ENCODE measurements around the gene GLIS1.

Gene GLIS1

DNA sequence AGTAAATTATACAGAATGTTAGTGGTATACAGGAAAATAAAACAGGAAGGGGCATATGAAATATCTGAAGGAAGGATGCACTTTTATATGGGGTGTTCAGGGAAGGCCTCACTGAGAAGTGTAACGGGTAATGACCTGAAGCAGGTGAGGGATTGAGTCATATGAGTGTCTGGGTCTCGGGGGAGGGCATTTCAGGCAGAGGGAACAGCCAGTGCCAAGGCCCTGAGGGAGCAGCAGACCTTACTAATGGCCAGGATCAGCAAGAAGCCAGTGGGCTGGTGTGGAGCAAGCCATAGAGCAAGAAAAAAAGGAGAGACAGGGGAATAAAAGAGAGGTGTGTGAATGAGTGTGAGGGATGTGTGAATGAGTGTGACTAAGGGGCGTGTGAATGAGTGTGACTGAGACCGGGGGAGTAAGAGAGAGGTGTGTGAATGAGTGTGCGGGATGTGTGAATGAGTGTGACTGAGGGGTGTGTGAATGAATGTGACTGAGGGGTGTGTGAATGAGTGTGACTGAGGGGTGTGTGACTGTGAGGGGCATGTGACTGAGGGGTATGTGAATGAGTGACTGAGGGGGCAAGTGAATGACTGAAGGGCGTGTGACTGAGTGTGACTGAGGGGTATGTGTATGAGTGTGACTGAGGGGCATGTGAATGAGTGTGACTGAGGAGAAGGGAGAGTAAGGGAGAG is 107.2 kb downstream of the GLIS1 start:
- DNase-seq, result no peak

DNA sequence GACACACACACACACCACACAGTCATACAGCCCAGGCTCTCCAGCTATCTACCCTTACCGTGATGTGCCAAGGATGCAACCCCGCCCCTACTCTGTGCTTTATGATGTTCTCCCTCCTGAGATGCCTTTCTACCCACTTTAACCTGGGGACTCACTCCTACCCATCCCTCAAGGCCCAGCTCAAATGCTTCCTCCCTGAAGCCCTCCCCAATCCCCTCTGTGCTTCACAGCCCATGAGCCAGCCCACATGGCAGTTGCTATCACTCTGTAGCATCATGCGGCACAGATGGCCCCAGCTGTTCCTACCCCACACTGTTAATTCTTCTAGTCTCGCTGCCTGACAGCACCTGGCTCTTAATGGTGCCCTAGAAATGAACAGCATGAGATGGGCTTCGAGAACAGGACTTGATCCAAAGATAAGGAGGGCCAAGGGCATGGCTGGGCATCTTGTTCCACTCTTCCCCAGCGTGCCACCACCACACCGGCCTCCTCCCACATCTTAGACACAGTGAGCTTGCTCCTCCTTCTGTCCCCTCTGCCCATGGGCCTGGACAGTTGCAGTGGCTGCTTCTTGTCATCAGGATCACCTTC is 109.8 kb downstream of the GLIS1 start:
- DNase-seq, result peak; percentile 88

DNA sequence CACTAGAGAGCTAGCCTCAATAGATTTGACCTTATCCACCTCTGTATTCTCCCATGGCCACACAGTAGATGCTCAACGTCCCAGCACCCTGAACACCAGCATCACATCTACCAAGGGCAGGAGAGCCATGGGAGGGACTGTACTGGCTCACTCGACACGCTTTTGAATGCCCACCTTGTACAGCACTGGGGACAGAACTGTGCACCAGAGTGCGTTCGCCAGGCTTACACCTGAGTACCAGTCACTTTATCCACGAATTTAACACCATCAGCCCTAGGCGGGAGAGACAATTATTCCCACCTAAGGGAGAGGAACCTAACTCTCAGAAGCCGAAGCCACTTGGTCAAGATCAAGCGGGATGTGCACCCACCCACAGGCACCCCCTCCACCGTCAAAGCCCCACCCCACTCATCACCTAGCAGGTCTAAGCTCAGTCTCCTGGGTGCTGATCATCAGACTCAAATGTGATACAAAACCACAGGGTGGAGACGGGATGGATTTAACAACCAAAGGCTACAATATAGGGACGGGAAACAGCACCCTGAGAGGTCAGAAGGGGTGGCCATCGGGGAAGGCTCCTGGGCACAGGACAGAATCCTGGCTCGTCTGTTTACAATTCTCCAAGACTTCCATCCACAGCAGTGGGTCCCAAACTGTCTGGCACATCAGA is 110.5 kb downstream of the GLIS1 start:
- no peak for DNase-seq

DNA sequence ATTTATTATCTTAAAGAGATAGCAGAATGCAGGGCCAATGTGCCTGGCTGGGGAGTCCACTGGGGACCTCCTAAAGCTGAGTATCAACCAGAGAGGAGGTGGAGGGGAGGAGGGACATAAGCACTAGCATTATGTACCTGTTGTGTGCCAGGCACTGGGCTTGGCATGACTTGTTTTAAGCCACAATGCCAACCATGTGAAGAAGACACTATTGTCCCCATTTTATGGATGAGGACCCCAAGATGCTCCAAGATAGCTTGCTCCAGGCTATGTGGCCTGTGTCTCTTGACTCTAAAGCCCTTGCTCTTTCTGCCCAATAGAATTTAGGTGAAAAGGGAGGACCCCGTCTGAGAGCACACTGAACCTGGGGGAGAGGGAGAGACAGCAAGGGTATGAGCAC is 111.3 kb downstream of the GLIS1 start:
- no peak for DNase-seq

DNA sequence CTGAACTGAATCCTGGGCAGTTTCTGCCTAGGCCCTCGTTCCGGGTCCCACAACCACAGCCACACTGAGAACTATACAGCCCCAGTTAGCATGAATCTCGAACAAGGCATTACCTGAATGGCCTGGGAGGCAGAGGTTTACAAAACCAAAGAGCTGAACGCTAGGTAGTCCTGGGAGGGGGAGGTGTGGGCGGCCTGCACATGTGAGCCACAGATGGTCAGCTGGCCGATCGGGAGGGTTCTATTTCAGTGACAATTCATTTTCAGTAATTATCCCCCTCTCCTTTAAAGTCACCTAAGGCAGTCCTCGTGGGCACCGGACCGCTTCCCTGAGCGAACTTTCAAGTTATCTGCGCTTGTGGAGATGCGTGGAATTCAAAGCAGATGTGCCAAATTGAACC is 111.9 kb downstream of the GLIS1 start:
- peak; percentile 44 for DNase-seq

DNA sequence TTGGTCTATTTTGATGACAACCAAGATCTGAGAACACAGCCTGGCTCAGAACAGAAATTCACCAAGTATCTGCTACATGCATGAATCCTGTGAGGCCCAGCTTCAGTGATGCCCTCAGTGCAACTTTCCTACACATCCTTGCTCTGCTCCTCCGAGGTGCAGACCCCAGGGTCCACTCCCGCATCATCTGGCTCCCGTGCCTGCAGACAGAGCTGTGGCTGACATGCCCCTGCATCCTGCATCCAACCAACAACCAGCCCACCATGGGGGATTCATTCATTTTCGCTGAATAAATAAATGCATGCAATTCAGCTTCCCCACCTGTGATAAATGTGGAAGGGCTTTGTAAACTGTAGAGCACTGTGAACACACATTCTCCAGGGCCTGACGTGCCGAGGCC is 112.3 kb downstream of the GLIS1 start:
- DNase-seq, result no peak

DNA sequence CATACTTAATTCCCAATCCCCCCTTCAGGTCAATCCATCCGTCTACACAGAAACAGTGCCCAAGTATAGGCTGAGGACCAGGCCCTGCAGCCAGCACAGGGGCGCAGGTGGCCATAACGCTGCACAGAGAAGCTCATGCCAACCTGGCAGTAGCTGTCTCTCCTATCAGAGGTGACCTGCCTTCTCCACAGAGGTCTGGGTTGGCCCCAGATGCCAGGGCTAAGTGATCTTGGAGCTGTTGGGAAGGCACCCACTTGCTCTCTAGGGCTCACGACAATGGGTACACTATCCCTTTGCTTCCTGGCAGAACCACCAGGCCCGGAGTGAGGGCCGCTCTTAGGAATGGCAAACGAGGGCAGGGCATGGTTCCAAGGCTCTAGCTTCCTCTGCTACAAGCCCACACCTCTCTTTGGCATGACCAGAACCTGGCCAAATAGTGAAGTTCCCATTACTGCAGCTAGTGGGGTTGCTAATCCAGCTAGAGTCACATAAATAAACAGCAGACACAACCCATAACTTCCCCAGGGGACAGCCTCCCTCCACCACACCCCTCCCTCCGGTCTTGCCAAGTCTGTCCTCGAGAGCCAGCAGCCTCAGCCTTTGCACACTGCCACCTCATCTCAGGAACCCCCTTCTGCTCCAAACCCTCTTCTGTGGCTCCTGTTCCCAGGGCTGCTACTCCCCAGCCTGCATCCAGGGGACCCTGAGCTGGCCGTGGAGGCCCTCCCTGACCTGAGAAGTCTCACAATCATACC is 113.0 kb downstream of the GLIS1 start:
- DNase-seq, result no peak

DNA sequence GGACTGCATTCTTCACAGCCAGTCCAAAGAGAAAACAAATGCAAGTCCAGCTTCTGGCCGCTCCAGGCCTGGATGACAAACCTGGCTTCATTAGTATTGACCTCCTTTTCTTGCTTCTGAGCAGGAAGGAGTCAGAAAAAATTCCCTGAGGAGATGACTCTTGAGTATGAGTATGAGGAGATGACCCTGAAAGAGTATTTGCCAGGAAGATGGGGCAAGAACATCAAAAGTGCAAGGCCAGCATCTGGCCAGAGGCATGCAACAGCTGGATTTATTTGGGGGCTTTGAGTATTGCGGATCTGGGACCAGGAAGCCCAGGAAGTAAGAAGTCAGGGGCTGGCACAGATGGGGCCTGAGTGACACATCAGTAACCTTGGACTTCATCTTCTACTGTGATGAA is 113.9 kb downstream of the GLIS1 start:
- DNase-seq, result no peak

DNA sequence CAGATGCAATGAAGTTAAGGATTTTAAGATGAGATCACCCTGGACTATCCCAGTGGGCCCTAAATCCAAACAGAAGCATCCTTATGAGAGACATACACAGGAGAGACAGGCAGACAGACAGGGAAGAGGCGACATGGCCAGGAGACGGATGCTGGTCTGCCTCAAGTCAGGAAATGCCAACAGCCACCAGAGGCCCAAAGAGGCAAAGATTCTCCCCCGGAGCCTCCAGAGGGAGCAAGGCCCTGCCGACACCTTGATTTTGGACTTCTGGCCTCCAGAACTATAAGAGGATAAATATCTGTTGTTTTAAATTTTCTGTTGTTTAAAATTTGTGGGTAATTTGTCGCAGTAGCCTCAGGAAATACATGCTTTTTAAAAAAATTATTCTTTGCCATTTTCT is 116.4 kb downstream of the GLIS1 start:
- no peak for DNase-seq

DNA sequence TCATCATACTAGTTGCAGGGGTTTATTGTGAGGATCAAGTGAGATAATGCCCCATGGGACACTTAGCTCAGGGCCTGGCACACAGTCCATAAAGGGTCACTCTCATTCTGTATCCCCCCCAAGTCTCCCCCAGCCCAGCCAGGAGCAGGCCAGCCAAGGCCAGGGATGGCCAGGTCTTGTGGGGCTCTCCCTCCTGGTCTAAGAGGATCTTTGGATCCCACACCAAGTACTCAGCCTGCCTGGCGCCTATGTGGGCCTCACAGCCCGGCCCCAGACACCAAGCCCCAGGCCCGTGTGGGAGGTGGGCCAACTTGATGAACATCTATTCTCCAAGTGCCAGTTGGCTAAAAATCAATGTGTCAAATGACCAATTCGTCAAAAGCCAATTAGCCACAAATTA is 117.8 kb downstream of the GLIS1 start:
- DNase-seq, result no peak

DNA sequence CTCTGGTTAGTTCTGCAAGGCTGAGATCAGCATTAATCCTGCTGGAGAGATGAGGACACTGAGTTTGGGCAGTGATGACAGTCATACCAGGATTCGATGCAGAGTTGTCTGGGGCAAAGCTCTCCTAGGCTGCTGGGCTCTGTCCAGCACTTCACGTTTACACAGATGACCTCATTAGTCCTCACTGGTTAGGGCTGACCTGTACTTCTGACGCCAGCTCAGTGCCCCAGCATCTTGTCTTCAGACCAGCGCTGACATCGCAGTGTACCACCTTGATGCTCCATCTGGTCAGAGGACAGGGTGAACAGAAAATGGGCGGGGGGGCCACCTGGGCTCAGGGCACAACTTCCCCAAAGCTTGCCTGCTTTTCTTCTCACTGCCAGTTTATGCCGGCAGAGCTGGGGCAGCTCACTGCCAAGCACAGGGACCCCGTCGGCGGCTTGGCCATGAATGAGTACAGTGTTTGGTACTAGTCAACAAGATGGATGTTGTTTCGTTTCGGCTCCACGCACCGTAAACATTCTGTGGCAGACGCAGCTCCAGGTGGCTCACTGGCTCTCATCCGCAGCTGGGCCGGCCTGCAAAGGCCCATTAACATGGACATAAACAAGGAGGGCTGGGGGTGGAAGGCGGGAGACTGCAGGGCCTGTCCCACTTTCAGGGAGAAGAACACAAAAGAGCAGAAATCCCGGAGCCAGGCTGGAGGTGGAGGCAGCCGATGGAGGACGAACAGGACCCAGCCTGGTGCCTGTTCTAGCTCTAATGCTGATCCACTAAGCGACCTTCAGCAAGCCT is 118.7 kb downstream of the GLIS1 start:
- DNase-seq, result no peak

DNA sequence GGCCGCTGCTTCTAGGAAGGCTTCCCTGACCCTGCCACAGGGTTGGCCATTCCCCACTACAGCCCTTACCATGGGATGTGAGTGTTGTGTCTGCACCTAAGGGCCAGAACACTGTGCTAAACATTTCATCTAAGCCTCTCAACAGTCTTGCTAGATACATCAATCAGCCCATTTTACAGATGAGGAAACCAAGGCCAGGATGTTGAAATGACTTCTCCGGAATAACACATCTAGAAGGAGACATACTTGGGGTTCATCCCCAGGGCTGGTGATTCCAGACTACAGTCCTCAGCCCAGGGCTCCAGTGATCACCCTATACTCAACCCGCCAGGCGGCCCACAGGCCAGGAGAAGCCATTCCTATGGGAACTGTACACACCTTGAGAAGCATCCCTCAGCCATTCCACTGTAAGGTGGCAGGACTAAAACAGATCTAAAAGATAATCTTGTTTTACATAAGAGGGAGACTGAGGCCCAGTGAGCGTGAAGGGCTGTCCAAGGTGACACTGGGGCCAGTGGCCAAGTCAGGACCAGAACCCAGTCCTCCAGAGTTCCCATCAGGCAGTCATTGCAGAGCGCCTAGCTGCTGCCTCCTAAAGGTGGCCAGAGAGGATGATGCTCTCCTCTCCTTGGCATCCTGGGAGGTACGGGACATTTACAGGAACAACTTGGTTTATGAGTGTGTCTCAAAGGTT is 119.5 kb downstream of the GLIS1 start:
- DNase-seq, result no peak

DNA sequence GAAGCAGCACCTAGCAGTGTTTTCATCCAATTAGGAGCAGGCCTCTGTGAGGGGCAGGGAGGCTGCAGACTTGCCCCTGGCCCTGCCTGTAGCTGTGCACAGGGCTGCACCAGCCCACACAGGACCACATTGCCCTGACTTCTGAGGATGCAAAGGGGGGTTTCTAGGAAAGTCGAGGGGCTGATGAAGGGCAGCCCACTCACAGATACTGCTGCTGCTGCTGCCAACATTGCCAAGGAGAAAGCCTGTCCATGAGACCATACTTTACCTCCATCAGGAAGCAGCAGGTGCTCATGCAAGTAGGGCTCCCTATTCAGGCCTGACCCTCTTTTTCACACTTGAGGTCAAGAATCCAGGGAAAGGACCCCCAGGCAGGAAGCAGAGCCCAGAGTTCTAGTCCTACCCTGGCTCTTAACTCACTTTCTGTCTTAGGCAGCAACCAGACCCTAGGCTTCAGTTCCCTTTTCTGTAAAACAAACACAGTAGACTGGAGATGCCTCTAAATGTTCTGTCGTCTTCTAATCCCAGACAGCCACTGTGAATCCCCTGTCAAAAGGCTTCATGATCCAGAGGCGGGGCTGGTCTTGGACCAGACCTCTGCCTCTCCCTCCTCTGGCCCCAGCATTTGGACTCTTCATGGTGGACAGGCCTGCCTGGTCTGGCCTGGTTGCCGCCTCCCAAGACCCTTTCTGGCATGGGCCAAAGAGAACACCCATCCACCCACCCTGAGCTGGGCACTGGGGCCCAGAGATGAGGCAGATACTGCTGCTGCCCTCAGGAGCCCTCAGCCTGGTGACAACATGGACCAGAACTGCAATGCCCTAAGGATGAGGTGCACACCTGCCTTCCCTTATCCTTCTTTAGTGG is 120.2 kb downstream of the GLIS1 start:
- no peak for DNase-seq

DNA sequence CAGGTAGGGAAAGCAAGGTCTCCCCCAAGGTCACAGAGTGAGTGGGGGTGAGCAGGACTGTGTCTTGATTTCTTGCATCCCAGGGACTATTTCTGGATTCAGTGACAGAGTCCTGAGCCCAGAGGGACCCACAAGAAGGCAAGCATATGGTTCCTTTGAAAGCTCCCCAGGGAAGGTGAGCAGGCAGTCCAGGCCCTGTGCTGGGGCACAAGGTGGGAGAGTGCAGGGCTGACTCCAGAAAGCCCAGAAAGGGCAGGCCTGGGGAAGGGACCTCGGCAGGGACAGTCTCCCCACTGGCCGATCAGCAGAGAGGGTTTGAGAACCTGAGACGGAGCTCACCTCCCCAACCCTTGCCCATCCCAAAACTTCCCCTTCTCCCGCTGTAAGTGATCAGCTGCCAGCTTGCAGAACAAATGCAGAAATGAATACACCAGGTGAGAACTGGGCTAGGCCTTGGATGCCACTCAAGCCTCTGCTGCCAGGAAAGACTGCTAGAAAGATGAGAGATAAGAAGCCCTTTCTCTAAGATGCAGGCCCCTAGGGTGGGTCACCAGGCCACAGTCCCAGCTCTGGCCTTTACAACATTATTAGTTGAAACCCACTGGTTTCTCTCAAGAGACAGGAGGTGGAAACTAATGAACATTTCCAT is 121.0 kb downstream of the GLIS1 start:
- no peak for DNase-seq

DNA sequence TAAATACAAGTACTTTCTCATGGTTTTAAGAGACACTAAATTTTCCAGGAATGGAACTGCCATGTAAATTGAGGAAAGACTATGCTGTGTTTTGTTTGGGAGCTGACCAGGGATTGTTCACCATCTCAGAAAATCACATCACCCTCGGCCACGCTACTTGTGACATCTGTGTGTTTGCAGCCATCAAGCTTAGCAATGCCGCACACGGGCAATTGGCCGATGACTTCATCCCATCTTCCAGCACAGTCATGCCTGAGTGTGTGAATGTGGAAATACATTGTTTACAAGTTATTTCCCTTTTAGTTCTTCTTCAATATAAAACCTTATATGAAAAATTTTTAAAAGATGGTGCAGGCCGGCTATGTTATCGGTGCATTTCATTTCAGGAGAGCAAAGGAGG is 121.6 kb downstream of the GLIS1 start:
- DNase-seq, result no peak

DNA sequence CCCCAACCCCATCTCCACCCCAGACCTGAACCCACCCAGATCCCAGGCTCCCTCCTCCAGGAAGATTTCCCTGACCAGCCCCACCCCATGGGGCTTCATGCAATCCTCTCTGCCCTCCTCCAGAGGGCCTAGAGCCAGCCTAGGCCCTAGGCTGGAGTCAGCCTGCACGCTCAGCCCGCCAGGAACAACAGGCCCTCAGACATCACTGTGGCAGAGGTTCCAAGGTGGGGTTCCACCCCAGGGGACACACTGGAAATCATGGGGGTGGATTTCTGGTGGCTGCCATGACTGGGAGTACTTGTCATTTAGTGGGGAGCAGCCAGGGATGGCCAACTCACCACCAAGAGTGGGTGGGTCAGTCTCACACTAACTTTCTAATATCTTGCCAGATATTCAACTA is 122.0 kb downstream of the GLIS1 start:
- DNase-seq, result peak; percentile 37

DNA sequence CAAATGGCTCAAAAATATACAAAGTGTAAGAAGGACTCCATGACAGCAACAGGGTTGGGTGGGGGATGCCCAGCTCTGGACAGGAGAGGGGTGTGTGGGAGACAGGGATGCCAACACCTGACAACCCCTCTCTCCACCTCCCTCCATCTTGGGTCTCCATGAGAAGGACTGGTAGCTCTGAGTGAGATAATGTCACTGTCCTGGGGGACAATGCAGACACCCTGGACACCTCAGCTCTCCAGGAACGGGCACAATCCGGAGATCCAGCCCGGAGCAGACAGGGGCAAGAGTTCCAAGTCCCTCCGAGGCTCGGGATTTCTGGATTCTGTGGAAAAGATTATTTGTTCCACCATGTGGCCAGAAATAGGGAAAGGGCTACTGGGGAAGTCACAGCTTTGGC is 122.5 kb downstream of the GLIS1 start:
- no peak for DNase-seq

DNA sequence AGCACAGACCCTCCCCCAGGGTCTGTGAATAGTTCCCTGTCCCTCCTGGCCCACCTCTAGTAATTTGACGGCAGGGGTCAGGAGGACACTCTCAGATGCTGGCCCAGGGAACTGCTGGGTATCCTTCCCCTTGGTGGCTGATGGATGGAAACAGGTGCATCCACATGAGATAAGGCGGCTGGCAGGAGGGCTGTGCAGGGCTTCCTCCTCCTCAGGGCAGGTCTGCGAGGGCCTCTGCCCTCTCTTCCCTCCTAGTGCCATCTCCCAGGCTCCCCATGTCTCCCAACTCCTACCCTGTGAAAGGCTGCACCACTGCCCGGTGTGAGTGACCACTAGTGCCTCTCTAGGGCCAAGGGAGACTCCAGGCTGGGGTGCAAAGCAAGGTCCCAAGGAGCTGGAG is 123.9 kb downstream of the GLIS1 start:
- no peak for DNase-seq

DNA sequence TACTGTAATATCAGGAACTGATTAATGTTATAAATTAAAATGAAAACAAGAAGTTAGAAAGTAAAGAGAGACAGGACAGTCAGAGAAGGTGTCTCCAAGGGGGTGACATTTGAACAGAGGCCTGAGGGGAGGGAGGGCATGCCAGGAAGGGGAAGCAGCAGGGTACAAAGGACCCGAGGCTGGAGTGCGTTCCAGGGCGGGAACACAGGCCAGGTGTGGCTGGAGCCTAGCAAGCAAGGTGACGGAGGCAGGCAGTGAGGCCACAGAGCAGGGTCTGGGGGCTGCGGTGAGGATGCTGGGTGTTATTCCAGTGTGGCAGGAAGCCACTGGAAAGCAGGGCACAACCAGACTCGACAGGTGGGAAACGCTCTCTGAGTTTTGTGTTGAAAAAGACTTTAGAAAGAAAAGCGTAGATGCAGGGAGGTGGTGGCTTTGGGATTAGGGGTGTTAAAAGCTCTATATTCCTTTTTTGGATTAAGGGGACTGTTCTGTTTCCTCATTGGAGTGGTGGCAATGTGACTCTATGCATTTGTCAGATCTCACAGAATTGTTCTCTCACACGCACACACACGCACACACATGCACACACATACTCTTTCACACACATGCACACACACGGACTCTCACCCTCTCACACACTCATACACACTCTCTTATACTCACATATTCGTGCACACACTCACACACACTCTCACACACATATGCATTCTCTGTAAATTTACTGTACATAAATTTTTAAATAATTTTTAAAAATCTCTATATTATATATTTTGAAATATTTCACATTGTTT is 124.5 kb downstream of the GLIS1 start:
- DNase-seq, result no peak

DNA sequence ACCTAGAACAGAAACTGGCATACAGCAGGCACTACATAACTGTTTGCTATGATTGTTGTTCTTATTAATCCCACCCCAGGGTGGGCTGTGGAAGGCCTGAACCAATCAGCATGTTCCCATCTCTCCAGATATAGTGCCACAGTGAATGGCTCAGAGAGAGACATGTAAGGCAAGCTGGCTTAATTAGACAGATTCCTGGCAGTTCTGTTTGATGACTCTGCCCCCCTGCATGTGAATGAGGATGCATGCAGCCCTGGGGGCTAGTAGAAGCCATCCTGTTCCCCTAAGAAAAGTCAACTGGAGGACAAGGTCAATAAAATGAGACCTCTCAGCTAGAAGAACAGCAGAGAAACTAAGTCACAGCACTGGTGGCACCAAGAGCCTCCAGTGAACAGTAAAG is 130.3 kb downstream of the GLIS1 start:
- no peak for DNase-seq

Measured in NCI-H82 (cell line).